ENCODE results near the gene CCR7. TPM values are rescaled to one million over a fixed set of nuclear protein-coding genes. Genes with fewer than 3 reads are reported as not detected.

CCR7 gene
- 100 to 1,000 TPM; 297 to 302 TPM for total RNA-seq

- TF ChIP-seq CTCF (IDR thresholded peaks at IDR 0.05), result peak; percentile 23
- DNase-seq (peak; percentile 93), ATAC-seq (peak; percentile 65)
- Mint-ChIP-seq H3K9me3 (peaks cover 6% of the 10 kb centered on the region), H3K27me3 (no peaks in the 10 kb centered on the region), H3K36me3 (ENCODE audit: low read depth) (peaks cover 66% of the 10 kb centered on the region), H3K27ac (peak within 1 kb of the TSS; percentile 99), H3K4me1 (ENCODE audit: low read depth) (peaks cover 47% of the 10 kb centered on the region), H3K4me3 (peak within 1 kb of the TSS; percentile 96)
- CTCF ChIA-PET, result interaction anchor here (0.8 to 22.4 kb wide), 8 partner anchors 12 to 83 kb away, joined by 3 to 336 read pairs (median 42); partner anchors contain the start of gene SMARCE1
- POLR2A ChIA-PET, result interaction anchor here (0.9 to 22.7 kb wide), 13 partner anchors 12 to 1119 kb away, joined by 3 to 787 read pairs (median 6); no protein-coding TSS in a partner anchor
- intact Hi-C loops (cut with micrococcal nuclease), result loop anchor here (2.0 kb wide), 1 partner anchor 18 kb away; no protein-coding TSS in a partner anchor
Measured at GRCh38 chr17:40564883-40565768, at the start of gene CCR7. Gene CCR7 (minus strand): TSS chr17:40565472. CDS start chr17:40565409, 63 bp downstream.

GRCh38 chr17:40614431-40615067, 49.3 kb upstream of the CCR7 start:
- ChIA-PET CTCF (interaction anchor here (0.9 to 13.7 kb wide), 18 partner anchors 11 to 934 kb away, joined by 3 to 336 read pairs (median 6); partner anchors contain the start of gene CCR7), POLR2A (interaction anchor here (1.4 to 30.9 kb wide), 6 partner anchors 10 to 74 kb away, joined by 5 to 787 read pairs (median 12); partner anchors contain the start of gene CCR7)
- Mint-ChIP-seq H3K4me1 (ENCODE audit: low read depth) (peaks cover 80% of the 10 kb centered on the region), H3K9me3 (no peaks in the 10 kb centered on the region), H3K27ac (peak overlapping the region; percentile 92), H3K36me3 (ENCODE audit: low read depth) (no peaks in the 10 kb centered on the region), H3K27me3 (no peaks in the 10 kb centered on the region), H3K4me3 (peak overlapping the region; percentile 65)
- ATAC-seq (peak; percentile 27), DNase-seq (peak; percentile 57)
- intact Hi-C loops (cut with micrococcal nuclease), result loop anchor here (2.0 kb wide), 1 partner anchor 52 kb away; no protein-coding TSS in a partner anchor
- TF ChIP-seq CTCF (IDR thresholded peaks at IDR 0.05), result no peak

- CTCF ChIA-PET, result interaction anchor here (1.1 to 13.7 kb wide), 6 partner anchors 10 to 65 kb away, joined by 3 to 336 read pairs (median 15); partner anchors contain the start of gene CCR7
- H3K27ac Mint-ChIP-seq, result peak overlapping the region; percentile 85
- ATAC-seq, result no peak
- POLR2A ChIA-PET, result interaction anchor here (0.8 to 30.9 kb wide), 7 partner anchors 10 to 73 kb away, joined by 3 to 787 read pairs (median 6); partner anchors contain the start of gene CCR7
- H3K36me3 Mint-ChIP-seq (ENCODE audit: low read depth), result no peaks in the 10 kb centered on the region
- TF ChIP-seq CTCF (IDR thresholded peaks at IDR 0.05), result no peak
- H3K4me3 Mint-ChIP-seq, result peak overlapping the region; percentile 60
- H3K9me3 Mint-ChIP-seq, result no peaks in the 10 kb centered on the region
- intact Hi-C loops (cut with micrococcal nuclease), result loop anchor here (2.0 kb wide), 1 partner anchor 51 kb away; no protein-coding TSS in a partner anchor
- no peak for DNase-seq
- no peaks in the 10 kb centered on the region for H3K27me3 Mint-ChIP-seq
- peaks cover 84% of the 10 kb centered on the region for H3K4me1 Mint-ChIP-seq (ENCODE audit: low read depth)
Measured at GRCh38 chr17:40613467-40614154, 48.3 kb upstream of the CCR7 start.

GRCh38 chr17:40612599-40613244, 47.5 kb upstream of the CCR7 start:
- TF ChIP-seq CTCF (IDR thresholded peaks at IDR 0.05), result no peak
- Mint-ChIP-seq H3K27ac (peak overlapping the region; percentile 85), H3K36me3 (ENCODE audit: low read depth) (no peaks in the 10 kb centered on the region), H3K4me1 (ENCODE audit: low read depth) (peaks cover 90% of the 10 kb centered on the region), H3K9me3 (no peaks in the 10 kb centered on the region), H3K4me3 (peak overlapping the region; percentile 60), H3K27me3 (no peaks in the 10 kb centered on the region)
- ATAC-seq (peak; percentile 29), DNase-seq (peak; percentile 86)
- CTCF ChIA-PET, result interaction anchor here (1.9 to 13.7 kb wide), 4 partner anchors 9 to 50 kb away, joined by 4 to 336 read pairs (median 22); partner anchors contain the start of gene CCR7
- POLR2A ChIA-PET, result interaction anchor here (1.2 to 30.9 kb wide), 4 partner anchors 9 to 51 kb away, joined by 6 to 787 read pairs (median 25); partner anchors contain the start of gene CCR7
- intact Hi-C loops (cut with micrococcal nuclease), result no loop called here
